CD4-positive, alpha-beta T cell treated with Interferon gamma for 1 hour (primary cell): Measurements from ENCODE around the gene ZCRB1.
"Not testable (repeated sequence)": the region's sequence is repeated elsewhere in the genome, so short reads cannot be mapped to it uniquely, and the experiment has no call there.

Source experiments
- DNase-seq: peaks from one replicate; pipeline ENCODE4 v3.0.0-alpha.2; 2020

Gene ZCRB1

GRCh38 chr12:42325653-42326474, at the start of gene ZCRB1, which contains the start of gene PPHLN1:
TSS of gene ZCRB1 (minus strand) at chr12:42326094. CDS start at chr12:42324102, 1,992 bp downstream.
TSS of gene PPHLN1 (plus strand) at chr12:42326167. CDS start at chr12:42335903, 9,736 bp downstream.
- DNase-seq, result peak; percentile 80

- DNase-seq, result no peak
Measured at GRCh38 chr12:42373669-42374068, 47.8 kb upstream of the ZCRB1 start.

DNA sequence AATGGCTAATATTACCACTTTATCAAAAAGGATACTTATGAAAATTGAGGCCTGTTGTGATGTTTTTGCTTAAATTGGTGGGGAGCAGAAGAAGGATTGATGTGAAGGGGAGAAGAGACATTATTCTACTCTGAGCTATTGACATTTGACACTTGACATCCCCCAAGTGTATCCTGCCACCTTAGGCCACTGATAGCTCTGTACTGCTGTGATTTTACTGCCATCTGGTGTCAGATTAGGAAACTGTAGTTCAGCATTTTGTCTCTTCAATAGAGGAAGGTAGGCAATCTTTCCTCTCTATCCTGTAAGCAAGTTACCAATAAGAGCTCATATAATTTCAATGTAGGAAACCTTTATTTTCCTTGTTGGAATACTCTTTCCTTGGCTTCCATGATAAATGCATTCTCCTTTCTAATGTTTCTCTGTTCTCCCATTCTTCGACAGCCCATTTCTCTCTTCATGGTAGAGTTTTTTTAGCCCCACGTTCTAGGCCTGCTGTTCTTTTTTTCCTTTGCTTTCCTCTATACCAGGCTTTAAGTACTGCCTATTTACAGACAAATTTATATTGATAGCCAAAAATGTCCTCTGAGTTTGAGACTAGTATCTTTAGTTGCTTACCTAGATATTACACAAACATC, 46.4 kb upstream of the ZCRB1 start:
- no peak for DNase-seq

DNA sequence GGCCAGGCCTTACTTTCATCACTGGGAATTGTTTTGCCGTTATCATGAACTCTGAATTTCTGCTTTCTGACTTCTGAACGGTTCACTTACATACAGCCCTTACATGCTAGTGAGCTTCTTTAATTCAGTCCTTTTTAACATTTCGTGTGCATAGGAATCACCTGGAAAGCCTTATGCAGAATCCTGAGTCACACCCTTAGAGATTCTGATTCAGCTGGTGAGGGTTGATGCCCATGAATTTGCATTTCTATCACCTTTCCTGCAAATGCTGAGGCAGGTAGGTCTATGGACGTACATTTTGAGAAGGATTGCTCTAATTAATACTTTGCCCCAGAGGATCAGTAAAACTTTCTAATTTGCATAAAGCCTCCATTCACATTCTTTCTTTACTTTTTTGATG, 44.1 kb upstream of the ZCRB1 start:
- DNase-seq, result no peak

GRCh38 chr12:42365486-42365885, 39.6 kb upstream of the ZCRB1 start:
- DNase-seq, result no peak

DNA sequence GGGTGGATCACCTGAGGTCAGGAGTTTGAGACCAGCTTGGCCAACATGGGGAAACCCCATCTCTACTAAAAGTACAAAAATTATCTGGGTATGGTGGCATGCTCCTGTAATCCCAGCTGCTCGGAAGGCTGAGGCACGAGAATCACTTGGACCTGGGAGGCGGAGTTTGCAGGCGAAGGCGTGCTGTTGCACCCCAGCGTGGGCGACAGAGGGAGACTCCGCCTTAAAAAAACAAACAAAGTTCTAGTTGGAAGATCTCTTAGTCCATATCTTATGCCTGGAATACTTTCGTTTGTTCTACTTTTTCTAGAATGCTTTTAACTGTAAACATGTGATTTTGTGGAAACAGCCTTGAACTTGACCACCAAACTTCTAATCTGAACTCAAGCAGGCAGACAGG, 38.8 kb upstream of the ZCRB1 start:
- DNase-seq, result no peak

DNA sequence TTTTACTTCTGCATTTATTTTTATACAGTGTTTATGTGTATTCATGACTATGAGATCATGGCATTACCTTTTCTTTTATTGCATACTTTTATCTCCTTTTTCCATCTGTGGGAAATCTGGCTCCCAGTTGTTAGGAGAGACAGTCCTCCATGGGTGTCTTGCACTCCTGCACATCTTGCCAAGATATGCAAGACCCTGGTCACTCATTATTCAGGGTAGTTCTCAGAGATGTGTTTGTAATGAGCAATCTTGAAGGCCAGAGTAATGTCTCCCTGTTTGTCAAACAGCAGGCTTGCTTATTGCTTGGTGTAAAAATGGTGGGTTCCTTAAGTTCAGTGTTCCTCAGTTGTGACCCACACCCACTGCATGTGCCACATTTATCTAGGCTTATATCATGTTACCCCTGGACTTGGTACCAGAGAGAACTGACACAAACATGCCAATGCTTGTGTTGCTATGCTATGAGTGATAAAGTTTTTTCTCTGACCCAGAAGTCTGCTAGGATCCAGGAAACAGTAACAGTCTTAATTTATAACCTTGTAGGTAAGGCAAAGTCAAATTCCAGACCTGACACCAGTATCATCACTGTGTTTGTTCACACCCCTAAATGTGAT, 36.9 kb upstream of the ZCRB1 start:
- DNase-seq, result no peak

GRCh38 chr12:42361909-42362646, 36.2 kb upstream of the ZCRB1 start:
- no peak for DNase-seq

- DNase-seq, result no peak
Measured at GRCh38 chr12:42360747-42361403, 35.0 kb upstream of the ZCRB1 start.

GRCh38 chr12:42356344-42356743, 30.4 kb upstream of the ZCRB1 start:
- no peak for DNase-seq

DNA sequence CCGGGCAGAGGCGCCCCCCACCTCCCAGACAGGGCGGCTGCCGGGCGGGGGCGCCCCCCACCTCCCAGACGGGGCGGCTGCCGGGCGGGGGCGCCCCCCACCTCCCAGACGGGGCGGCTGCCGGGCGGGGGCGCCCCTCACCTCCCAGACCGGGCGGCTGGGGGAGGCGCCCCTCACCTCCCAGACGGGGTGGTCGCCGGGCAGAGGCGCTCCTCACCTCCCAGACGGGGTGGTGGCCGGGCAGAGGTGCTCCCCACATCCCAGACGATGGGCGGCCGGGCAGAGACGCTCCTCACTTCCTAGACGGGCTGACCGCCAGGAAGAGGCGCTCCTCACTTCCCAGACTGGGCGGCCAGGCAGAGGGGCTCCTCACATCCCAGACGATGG, 24.1 kb upstream of the ZCRB1 start:
- not testable (repeated sequence) for DNase-seq

- DNase-seq, result not testable (repeated sequence)
Measured at GRCh38 chr12:42349119-42350020, 23.5 kb upstream of the ZCRB1 start.

GRCh38 chr12:42346403-42347002, 20.6 kb upstream of the ZCRB1 start:
- DNase-seq, result no peak

GRCh38 chr12:42343721-42344120, 17.8 kb upstream of the ZCRB1 start:
- DNase-seq, result no peak

DNA sequence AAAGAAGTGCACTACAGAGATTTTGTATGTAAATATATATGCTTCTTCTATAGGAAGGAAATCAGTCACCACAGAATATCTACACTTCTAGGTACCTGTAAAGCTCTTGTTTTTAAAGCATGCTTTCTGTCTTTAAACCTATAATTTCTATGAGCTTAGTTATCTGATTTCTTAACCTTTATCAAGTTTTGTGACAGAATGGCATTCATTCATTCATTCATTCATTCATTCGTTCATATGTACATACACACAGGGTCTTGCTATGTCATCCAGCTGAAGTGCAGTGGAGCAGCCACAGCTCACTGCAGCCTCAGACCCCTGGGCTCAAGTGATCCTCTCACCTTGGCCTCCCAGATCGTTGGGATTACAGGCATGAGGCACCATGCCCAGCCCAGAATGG, 16.1 kb upstream of the ZCRB1 start:
- DNase-seq, result no peak

DNA sequence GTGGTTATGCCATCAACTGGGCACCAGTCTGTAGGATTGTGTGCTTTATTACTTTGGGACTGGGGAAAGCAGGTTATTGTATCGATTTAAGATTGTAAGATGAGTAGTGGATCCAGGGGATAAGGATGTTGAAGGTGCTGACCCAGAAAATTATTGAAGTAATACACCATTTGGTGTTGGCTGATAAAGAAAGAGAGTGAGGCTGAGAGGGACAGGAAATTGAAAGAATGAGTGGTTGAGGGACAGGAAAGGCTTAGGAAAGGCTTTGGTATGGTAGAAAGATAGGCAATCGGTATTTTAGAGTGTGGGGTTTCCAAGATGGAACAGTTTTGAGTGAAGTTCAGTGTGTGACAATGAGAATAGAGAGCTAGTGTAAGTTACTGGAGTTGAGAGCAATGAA, 12.4 kb upstream of the ZCRB1 start:
- DNase-seq, result no peak

DNA sequence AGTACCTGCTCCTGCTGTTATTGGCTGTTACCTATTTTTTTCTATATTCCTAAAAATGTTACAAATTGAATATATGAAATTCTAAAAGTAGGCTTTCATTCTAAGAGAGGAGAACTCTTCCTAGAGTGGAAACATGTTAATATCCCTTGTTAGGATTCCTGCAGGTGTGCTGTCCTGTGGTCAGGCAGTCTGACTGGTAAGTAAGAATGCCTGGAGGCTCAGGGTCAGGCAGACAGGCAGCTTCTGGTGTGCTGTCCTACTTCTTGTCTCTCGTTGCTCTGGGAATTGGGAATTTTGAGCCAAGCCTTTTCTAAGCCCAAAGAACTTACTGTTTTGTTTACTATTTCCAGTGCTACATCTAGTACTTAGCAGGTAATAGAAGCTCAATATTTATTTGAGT, 10.4 kb upstream of the ZCRB1 start:
- DNase-seq, result no peak

GRCh38 chr12:42332301-42333285, 6.7 kb upstream of the ZCRB1 start:
- DNase-seq, result no peak

DNA sequence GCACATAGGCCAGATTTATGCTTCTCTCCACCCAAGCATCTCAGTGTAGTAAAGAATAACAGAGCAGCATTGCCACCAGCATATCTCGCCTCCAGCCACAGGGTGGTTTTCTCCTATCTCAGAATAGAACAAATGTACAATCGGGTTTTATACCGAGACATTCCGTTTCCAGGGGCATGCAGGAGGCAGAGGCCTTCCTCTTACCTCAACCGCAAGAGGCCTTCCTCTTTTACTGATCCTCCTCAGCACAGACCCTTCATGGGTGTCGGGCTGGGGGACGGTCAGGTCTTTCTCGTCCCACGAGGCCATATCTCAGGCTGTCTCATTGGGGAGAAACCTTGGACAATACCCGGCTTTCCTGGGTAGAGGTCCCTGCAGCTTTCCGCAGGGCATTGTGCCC, 4.2 kb upstream of the ZCRB1 start:
- DNase-seq, result not testable (repeated sequence)

DNA sequence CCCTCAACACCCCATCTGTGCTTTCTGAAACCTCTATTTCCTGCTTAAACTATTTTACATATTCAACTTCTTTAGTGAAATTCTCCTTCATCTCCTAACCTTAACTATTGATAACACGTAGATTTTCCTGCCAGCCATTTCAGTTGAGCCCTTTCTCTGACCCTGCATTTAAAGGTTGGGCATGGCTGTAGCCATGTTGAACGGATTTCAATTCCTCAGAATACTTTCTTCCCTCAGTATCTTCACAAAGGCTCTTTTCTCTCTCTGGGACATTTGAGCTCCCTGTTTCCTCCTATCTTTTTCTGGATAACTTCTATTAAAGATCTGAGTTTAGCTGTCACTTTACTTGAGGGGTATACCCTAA, 1.3 kb upstream of the ZCRB1 start:
- no peak for DNase-seq
